ENCODE results near the gene LRRC75A. TPM values are rescaled to one million over a fixed set of nuclear protein-coding genes. Genes with fewer than 3 reads are reported as not detected.
"Not testable (repeated sequence)": the region's sequence is repeated elsewhere in the genome, so short reads cannot be mapped to it uniquely, and the experiment has no call there.

Gene LRRC75A
- total RNA-seq, 1 donor from 2014 or later: 7.9 TPM

DNA sequence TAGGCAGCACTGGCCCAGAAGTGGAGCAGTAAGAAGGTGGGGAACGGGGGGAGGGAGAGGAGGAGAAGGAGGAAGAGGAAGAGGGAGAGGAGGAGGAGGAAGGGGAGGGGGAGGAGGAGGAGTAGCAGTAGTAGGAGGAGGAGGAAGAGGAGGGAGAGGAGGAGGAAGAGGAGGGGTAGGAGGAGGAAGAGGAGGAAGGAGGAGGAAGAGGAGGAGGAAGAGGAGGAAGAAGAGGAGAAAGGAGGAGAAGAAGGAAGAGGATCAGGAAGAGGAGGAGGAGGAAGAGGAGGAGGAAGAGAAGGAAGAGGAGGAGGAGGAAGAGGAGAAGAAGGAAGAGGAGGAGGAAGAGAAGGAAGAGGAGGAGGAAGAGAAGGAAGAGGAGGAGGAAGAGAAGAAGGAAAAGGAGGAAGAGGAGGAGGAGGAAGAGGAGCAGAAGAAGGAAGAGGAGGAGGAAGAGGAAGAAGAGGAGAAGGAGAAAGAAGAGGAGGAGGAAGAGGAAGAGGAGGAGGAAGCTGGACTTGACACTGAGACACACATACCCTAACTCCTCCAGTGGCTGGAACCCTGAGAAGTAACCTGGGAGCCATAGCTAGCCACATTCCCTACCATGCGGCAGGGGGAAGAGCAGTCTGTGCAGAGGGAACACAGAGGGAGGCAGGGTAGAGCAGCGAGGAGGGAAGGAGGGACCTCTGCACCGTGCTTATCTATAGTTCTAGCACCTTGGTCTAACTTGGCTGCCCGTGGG is 35.8 kb downstream of the LRRC75A start:
- DNase-seq (ENCODE audit: low spot score): no peak

GRCh38 chr17:16453493-16453851 is 38.5 kb downstream of the LRRC75A start:
- DNase-seq (ENCODE audit: low spot score): no peak

- not testable (repeated sequence) for DNase-seq (ENCODE audit: low spot score)
Observed at GRCh38 chr17:16452268-16452667, 39.7 kb downstream of the LRRC75A start.

DNA sequence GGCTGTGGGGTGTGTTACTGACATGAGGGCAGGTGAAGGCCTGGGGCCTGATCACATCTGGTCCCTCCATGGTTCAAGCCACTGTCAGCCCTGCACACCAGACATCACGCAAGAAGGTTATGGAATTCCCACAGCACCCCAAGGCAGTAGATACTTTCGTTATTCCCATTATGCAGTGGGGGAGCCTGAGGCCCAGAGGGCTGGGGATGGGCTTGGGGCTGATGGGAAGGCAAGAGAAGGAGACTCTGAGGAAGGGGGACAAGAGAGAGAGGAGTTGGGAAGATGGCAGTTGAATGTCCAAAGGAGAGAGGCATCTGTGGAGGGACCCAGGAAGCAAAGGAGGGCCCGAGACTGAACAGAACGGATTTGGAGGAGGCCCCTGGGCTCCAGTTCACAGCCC is 42.0 kb downstream of the LRRC75A start:
- no peak for DNase-seq (ENCODE audit: low spot score)

GRCh38 chr17:16449121-16449570 is 42.8 kb downstream of the LRRC75A start:
- peak; percentile 83 for DNase-seq (ENCODE audit: low spot score)

DNA sequence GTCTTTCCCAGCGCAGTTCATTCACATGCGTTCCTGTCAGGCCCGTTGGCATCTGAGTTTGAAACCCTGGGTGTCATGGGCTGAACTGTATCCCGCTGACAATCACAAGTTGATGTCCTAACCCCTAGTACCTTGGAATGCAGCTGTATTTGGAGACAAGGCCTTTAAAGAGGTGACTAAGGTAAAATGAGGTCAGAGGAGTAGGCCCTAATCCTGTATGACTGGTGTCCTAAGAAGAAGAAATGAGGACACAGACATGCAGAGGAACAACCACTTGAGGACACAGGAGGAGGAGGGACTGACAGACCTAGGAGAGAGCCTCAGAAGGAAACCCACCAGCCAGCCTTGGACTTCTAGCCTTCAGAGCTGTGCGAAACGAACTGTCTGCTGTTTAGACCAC is 43.5 kb downstream of the LRRC75A start:
- no peak for DNase-seq (ENCODE audit: low spot score)

- no peak for DNase-seq (ENCODE audit: low spot score)
Observed at GRCh38 chr17:16447676-16448075, 44.3 kb downstream of the LRRC75A start.

GRCh38 chr17:16446338-16446983 is 45.5 kb downstream of the LRRC75A start:
- no peak for DNase-seq (ENCODE audit: low spot score)

- DNase-seq (ENCODE audit: low spot score): no peak
Observed at GRCh38 chr17:16444258-16444886, 47.6 kb downstream of the LRRC75A start.

DNA sequence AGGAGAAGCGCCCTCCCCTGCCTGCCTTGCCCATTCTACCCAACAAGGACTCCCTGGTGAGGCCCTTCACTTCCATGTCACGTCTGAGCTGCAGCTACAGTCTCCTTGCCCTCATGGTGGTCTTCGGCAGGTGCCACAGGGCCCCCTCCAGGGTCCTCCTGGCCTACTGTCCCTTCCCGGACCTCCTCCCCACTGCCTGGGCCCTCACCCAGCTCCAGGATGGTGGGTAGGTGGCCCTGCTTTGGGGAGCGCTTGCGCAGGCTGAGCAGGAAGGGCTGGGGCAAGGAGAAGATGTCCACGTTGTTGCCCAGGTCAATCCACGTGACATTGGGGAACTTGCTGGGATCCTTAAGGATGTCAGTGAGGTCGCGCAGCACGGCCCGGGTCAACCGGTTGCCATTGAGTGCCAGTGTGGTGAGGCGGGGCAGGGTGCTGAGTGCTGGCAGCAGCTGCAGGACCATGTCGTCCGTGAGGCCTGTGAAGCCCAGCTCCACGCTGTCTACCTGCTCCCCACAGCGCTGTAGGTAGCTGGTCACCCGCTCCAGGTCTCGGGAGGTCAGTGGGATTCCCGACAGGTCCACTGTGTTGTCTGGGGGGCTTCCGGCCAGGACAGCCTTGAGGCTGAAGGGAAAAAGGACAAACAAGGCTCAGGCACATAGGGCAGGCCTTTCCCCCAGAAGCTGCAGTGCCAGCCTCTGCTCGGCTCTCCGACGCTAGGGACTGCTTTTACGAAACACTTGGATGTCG is 48.3 kb downstream of the LRRC75A start:
- DNase-seq (ENCODE audit: low spot score): no peak

GRCh38 chr17:16442594-16443510 is 49.1 kb downstream of the LRRC75A start:
- DNase-seq (ENCODE audit: low spot score): no peak

DNA sequence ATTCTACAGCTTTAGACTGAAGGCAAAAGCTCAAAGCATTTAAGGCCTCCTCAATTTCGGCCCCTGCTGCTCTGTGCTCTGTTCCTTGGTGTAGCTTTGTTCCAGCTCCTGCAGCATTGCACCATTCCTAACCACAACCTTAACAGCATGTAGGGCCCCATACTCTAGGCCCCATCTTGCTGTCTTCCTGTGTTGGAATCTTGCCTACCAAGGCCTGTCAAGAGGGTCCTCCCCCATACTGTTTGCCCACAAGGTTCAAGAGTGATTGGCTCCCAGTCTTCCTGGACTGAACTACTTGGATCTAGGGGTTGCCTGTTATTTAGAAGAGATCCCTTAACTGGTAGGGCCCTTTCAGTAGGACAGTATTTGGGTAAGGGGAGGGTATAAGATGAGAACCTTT is 49.9 kb downstream of the LRRC75A start:
- DNase-seq (ENCODE audit: low spot score): no peak

DNA sequence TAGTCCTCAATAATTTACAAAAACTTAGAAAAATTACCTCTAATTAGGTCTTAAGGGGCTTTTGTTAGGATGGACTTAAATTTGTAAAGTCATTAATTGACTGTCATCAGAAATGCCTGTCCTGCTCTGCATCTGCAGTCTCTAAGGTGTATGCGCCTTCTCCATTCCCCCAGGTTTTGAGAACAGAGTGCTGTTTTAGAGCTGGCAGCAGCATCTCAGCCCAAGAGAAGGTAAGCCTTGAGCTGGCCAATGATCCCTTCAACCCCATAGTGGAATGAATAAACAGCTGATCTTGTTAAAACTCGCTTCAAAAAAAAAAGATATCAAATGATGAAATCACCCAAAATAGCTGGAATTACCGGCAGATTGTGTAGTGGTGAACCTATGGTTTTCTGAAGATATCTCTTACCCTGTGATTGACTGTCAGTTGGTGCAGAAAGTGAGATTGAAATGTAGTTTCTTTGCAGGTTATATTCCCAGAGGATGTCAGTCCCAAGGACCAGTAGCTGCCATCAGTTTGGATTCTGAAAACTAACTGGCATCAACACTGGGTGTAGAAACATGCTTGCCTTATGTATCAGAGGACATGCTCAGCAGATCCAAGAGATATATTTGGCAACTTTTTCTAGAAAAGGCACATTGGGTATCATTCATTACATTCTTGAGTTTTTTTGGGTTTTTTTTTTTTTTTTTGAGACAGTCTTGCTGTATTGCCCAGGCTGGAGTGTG is 50.9 kb downstream of the LRRC75A start:
- DNase-seq (ENCODE audit: low spot score): no peak

DNA sequence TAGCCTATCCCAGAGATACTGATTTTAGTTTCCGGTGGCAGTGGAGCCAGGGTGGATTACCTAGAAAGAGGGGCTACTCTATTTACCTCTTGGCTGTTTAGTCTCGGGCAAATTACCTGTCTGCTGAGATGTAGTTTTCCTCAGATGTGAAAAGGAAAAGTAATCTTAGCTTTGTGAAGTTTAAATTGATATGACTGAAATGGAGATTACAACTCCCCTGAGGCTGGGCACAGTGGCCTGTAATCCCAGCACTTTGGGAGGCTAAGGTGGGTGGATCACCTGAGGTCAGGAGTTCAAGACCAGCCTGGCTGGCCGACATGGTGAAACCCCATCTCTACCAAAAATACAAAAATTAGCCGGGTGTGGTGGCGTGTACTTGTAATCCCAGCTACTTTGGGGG is 51.6 kb downstream of the LRRC75A start:
- not testable (repeated sequence) for DNase-seq (ENCODE audit: low spot score)

- DNase-seq (ENCODE audit: low spot score): no peak
Observed at GRCh38 chr17:16439811-16440351, 52.1 kb downstream of the LRRC75A start.

DNA sequence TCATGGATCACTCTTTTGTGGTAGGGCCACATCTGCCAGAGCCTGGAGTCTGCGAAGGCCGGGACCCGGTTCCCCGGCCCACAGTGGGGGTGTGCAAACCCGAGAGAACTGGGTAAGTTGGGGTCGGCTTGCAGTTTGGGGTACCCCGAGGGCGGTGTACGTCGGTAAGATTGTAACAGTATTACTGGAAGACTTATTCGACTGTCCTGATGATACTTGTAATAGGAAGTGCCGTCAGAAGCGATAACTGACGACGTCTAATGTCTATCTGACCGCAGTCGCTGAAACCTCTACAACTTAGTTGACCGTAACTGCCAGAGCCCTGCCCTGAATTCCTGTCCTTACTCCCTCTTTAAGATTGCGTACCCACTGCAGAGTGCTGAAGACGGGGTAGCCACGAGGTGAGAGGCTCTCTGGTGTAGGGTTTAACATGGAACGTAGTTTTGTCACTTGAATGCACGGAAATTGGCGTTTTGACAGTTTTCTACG is 52.6 kb downstream of the LRRC75A start:
- DNase-seq (ENCODE audit: low spot score): no peak

- DNase-seq (ENCODE audit: low spot score): peak; percentile 100
Observed at GRCh38 chr17:16438557-16439302, 53.3 kb downstream of the LRRC75A start.

- no peak for DNase-seq (ENCODE audit: low spot score)
Observed at GRCh38 chr17:16438173-16438556, 53.8 kb downstream of the LRRC75A start.

- no peak for DNase-seq (ENCODE audit: low spot score)
Observed at GRCh38 chr17:16437083-16437482, 54.9 kb downstream of the LRRC75A start.
